Astrocyte of the hippocampus (primary cell): ENCODE data around the gene MUS81.

Experiments used
- DNase-seq: peaks from one replicate; pipeline ENCODE4 v3.0.0; 2011; ENCODE audit warnings: low read depth, low spot score

The MUS81 gene

DNA sequence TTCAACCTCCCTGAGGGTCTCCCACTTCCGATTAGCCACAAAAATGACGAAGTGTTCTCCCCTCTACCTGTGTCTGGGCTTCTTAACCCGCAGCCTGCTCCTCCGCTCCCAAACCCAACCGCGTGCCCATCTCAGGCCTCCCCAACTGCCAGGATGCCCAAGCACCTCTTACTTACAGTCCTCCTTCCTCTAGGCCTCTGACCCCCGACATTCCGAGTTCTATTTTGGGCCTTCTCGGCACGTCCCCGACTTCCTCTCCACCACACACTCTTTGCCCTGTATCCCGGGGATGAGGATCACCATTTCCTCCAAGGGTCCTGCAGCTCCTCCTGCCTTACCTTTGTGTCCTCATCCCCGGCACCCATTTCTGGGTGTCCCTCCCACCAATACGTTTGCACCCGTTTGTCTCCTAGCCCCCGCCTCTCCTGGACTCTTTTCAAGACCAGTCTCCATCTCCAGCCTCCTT, 388 bp upstream of the MUS81 start:
- no peak for DNase-seq

- DNase-seq: peak; percentile 30
Observed at GRCh38 chr11:65861165-65861505, 902 bp downstream of the MUS81 start.

- no peak for DNase-seq
Observed at GRCh38 chr11:65861533-65862183, 1.4 kb downstream of the MUS81 start.

DNA sequence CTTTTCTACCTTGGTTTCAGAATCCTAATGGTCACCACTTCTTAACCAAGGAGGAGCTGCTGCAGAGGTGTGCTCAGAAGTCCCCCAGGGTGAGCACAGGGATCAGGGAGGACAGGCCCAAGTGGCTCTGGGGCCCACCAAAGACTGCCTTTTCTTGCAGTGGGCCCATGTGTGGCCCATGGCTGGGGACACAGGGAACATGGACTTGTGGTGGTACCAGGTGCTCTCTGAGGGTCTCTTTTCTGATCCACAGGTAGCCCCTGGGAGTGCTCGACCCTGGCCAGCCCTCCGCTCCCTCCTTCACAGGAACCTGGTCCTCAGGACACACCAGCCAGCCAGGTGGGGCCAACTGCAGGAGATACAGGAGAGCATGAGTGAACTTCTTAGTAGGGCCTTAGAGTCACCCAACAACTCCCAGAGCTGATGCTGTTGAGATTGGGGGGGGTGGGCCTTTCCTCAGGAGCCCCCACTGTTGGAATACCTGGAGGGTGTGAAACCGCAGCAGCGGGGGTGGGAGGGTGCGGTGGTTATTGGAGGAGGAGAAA, 2.0 kb downstream of the MUS81 start:
- no peak for DNase-seq

DNA sequence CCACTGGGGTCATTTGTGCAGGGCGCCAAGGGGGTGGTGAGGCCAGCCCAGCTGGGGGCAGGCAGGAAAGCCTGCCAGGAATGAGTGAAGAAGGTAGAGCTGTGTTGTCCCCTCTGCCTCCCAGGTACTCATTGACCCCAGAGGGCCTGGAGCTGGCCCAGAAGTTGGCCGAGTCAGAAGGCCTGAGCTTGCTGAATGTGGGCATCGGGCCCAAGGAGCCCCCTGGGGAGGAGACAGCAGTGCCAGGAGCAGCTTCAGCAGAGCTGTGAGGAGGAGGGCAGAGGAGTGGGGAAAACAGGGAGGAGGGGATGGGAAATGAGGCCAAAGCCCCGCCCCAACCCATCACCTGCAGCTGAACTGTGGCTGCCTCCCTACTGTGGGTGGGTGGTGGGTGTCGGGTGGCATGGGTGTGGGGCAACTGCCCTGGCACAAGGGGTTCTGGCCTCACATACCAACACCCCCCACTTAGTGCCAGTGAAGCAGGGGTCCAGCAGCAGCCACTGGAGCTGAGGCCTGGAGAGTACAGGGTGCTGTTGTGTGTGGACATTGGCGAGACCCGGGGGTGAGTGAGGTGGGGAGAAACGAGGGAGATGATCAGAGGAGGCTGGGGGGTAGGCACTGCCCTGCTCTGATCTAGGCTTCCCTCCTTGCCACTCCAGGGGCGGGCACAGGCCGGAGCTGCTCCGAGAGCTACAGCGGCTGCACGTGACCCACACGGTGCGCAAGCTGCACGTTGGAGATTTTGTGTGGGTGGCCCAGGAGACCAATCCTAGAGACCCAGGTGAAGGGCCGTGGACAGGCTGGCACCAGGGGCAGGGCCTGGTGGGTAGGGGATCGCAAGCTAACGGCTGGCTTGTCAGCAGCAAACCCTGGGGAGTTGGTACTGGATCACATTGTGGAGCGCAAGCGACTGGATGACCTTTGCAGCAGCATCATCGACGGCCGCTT, 3.0 kb downstream of the MUS81 start:
- DNase-seq: no peak

GRCh38 chr11:65863889-65864705, 3.9 kb downstream of the MUS81 start:
- no peak for DNase-seq

GRCh38 chr11:65864706-65865471, 4.7 kb downstream of the MUS81 start:
- DNase-seq: no peak

DNA sequence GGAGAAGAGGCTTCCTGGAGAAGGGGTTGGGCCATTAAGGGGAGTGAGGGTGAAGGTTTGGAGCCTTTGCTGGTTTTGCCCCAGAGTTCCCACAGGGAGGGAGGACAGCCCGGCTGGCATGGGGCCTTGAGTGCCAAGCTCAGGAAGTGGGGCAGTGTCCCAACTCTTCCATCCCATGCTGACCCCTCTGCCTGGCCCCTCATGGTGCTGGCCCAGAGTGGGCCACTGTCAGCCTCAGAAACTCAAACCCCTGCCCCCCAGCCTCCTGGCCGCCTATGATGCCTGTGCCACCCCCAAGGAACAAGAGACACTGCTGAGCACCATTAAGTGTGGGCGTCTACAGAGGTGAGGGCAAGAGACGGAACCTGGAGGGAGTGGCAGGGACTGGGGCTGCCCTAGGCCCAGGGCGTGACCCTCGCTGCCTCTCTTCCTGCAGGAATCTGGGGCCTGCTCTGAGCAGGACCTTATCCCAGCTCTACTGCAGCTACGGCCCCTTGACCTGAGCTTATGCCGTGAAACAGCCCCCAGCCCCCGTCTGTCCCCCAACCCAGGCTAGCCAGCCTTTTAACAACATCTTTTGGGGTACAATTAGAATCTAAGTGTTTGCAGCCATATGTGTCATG, 5.4 kb downstream of the MUS81 start:
- no peak for DNase-seq

DNA sequence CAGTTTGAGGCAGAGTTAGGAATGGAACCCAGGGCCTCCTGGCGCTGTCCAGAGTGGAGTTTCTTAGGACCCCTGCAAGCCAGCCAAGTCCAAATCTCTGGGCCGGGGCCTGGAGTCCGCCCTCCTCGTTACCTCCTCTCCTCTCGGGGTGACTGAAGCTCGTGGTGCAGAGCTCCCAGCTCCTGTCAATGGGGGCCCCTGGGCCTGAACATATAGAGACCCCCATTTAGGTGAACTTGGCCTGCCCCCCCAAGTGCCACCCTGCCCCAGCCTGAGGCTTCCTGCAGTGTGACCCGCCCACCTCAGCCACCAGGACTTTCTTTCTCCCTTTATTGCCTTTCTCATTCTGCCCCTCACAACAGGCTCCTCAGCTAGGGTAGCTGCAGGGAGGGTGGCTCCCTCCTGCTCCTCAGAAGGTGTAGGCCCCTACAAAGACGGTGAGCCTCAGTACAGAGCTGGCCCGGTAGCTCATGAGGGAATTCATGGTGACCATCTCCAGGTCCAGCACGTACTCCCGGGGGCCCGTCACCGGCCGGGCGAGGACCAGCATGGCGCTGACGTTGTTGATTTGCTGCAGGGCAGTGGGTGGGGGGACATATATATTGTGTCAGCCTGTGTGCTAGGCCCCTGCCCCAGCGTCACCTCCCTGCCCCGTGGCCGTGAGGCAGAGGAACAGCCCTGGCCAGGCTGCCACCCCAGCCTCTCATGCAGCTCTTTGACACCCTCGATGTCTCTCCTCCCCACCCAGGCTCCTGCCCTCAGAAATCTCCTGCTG, 6.5 kb downstream of the MUS81 start:
- no peak for DNase-seq

GRCh38 chr11:65867284-65868071, 7.2 kb downstream of the MUS81 start:
- DNase-seq: no peak

DNA sequence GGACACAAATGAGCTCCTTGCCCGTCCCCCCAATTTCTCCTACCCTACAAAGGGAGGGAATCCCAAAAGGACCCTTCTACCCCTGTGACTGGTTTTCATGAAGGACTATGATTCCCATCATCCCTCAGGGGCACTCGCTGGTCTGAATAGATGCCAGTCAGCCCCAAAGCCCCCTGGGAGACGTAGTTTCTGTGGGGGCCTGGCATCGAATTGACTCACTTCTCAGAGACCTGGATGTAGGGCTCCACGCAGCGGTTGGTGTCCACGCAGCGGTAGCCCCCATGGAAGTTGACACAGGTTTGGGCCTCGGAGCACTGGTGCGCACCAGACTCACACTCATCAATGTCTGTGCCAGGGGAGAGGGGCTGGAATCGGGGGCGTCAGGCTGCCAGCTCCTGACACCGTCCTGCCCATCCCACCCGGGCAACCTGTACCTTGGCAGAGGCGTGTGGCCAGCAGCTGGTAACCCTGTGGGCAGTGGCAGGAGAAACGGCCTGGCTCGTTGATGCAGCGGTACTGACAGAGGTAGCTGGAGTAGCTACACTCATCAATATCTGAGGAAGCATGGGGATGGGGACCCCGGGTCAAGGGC, 7.9 kb downstream of the MUS81 start:
- DNase-seq: no peak

DNA sequence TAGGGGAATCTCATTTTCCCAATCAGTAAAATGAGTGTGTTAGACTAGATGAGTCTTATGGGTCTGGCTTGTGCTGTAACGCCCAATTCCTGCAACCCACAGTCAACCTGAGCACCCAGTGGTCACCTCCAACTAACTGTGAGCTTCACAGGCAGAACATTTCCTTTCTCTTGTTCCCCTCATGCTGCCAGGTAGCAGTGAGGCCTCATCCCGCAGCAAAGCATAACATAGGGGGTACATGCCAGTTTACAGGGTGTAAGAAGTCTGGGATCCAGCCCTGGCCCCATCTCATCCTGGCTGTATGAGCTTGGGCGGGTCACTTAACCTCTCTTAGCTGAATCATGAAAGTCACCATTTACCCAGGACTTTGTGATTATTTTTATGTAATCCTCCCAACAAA, 8.7 kb downstream of the MUS81 start:
- DNase-seq: no peak

DNA sequence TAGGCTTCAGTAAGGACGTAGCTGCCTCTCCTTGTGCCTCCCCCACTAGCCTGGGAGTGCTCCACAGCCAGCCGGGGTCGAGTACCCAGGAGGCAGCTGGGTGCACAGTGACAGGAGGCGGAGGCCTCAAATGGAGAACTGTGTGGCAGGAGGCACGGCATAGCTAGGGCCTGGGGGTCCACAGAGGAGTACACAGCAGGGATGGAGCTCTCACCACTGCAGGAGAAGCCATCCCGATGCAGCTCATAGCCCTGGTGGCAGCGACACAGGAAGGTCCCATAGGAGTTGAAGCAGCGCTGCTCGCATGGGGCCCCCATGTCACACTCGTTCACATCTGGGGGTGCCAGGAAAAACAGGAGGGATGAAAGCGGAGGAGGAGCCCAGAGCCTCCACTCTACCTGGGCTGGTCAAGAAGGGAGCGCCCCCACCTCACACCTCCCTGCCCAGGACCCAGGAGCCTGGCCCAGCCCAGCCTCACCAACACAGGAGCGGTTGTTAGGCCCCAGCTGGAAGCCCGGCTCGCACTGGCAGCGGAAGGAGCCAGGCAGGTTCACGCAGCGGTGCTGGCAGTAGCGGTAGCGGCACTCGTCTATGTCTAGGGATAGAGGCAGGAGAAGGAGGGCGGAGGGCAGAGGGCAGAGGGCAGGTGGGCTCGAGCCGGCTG, 9.5 kb downstream of the MUS81 start:
- DNase-seq: no peak

GRCh38 chr11:65870307-65870658, 10.1 kb downstream of the MUS81 start:
- no peak for DNase-seq

DNA sequence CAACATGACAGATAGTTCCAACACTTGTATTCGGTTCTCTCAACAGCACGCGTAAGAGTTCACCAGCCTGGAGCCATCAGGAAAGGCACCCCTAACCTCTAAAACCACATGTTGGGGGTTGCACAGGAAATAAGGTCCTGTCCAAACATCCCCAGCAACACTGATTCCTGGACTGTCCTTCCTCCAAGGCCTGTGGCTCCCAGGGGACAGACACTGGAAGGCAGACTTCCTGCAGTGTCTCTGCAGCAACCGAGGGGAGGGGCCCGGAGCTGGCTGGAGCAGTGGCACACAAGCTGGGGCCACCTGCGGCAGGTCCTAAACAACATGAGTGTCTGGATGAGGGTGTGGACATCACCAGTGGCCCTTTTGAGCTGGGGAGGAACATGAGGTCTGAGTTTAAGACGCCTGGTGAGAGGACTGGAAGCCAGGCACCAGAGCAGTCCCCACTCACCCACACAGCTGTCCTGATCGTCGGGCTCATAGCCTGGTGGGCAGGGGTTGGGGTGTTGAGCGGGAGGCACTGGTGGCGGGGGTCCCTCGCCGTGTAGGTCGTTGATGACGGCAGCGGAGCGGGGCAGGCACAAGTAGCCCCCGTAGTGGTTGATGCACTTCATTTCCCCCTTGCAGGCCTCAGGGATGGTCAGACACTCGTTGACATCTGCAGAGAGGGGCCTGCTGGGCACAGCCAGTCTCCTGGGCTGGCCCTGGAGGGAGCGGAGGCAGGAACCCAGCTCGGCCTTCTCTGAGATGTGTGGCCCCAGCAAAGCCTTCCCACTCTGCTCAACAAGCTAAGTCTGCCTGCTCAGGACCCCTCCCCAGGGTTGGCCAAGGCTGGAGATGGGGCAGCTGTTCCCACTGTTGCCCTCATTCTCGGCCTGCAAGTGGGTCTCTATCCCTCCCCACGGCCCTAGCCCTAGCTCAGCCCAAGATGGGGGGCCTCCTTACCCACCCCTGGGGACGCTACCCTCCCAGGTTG, 10.8 kb downstream of the MUS81 start:
- no peak for DNase-seq

DNA sequence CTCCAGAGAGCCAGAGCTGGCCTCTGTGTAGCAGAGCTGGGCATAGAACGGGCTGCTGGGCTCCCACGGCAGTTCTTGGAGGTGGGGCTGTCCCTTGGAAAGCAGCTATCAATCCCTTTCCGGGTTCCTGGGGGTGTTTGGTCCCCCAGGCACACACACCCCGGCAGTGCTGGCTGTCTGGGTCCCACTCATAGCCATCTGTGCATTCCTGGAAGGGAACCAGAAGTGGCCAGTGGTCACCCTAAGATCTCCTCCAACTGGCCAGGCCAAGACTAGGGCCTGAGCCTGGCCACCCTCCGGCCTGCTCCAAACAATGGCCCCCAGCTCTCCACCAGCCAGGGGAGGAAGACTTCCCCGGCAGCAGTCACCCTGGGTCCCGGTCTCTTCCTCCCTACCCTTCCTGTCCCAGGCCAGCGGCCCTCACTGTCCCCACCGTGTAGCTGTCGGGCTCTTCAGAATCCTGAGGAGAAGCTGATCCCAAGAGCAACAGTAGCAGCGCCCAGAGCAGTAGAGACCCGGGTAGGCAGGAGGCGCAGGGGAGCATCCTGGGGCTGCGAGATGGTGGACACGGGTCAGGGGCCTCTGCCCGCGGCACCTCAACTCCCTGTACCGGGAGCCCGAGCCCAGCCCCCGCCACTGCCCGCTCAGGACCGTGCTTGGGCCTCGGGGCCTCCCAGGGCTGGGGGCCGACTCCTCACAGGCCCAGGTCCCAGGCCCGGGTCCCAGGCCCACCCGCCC, 11.7 kb downstream of the MUS81 start:
- peak; percentile 67 for DNase-seq
